ENCODE measurements around the gene ZNF28. TPM values are rescaled to one million over a fixed set of nuclear protein-coding genes. Genes with fewer than 3 reads are reported as not detected.
"Not testable (repeated sequence)": the region's sequence is repeated elsewhere in the genome, so short reads cannot be mapped to it uniquely, and the experiment has no call there.

ZNF28 gene
- polyA plus RNA-seq, 1 donor (not counting 4 experiments of a cell fraction or from before 2014, with no cell fraction given) = 10.9 TPM

- Histone ChIP-seq H3K4me1 (ENCODE audit: control insufficient read depth, extremely low read depth, insufficient read depth, low read length) (no peaks in the 10 kb centered on the region), H2AFZ (ENCODE audit: control insufficient read depth, low read length) (no peak overlapping the region), H3K27me3 (ENCODE audit: control insufficient read depth, extremely low read depth, insufficient read depth, low read length) (no peaks in the 10 kb centered on the region), H3K4me2 (ENCODE audit: control insufficient read depth, extremely low read depth, insufficient read depth, low read depth, low read length) (no peak overlapping the region), H4K20me1 (ENCODE audit: control insufficient read depth, extremely low read depth, insufficient read depth, low read length) (no peaks in the 10 kb centered on the region), H3K27ac (ENCODE audit: control insufficient read depth, insufficient read depth, low read length) (no peak overlapping the region), H3K36me3 (ENCODE audit: control insufficient read depth in 2 of 2, extremely low read depth in 1 of 2, insufficient read depth in 2 of 2, low read length in 2 of 2) (peaks cover under 1 to 14% of the 10 kb centered on the region in 2 experiments), H3K4me3 (ENCODE audit: control insufficient read depth in 2 of 3, extremely low read depth in 1 of 3, insufficient read depth in 2 of 3, low read depth in 1 of 3, low read length in 3 of 3) (no peak overlapping the region), H3K9me1 (ENCODE audit: control insufficient read depth, extremely low read depth, insufficient read depth, low read length) (no peaks in the 10 kb centered on the region), H3K79me2 (ENCODE audit: control insufficient read depth, insufficient read depth, low read length) (no peaks in the 10 kb centered on the region), H3K9me3 (ENCODE audit: control insufficient read depth, low read depth, low read length) (peaks cover 8% of the 10 kb centered on the region), H3K9ac (ENCODE audit: control insufficient read depth, extremely low read depth, insufficient read depth, low read length) (no peak overlapping the region)
- FAIRE-seq = no peak
- DNase-seq (ENCODE audit: low read depth, low spot score) = no peak
- dilution Hi-C loops (cut with MboI; ENCODE audit: extremely low pct_ligation_motif_present, low sequenced_read_pairs) = no loop called here
- TF ChIP-seq EZH2 (IDR thresholded peaks at IDR 0.05; ENCODE audit: low read length) (no peak), CTCF (optimal IDR thresholded peaks at IDR 0.05 in 1 of 3, IDR thresholded peaks at IDR 0.05 in 1 of 3, conservative IDR thresholded peaks at IDR 0.05 in 1 of 3; ENCODE audit: extremely low read depth in 1 of 3, insufficient read depth in 2 of 3, low read length in 3 of 3) (no peak)
Observed at GRCh38 chr19:52809801-52810200, 11.6 kb downstream of the ZNF28 start.

- H2AFZ ChIP-seq (ENCODE audit: control insufficient read depth, low read length); H3K4me2 ChIP-seq (ENCODE audit: control insufficient read depth, extremely low read depth, insufficient read depth, low read depth, low read length); H3K27me3 ChIP-seq (ENCODE audit: control insufficient read depth, extremely low read depth, insufficient read depth, low read length); FAIRE-seq; dilution Hi-C loops (cut with MboI; ENCODE audit: extremely low pct_ligation_motif_present, low sequenced_read_pairs); H3K9me1 ChIP-seq (ENCODE audit: control insufficient read depth, extremely low read depth, insufficient read depth, low read length); H4K20me1 ChIP-seq (ENCODE audit: control insufficient read depth, extremely low read depth, insufficient read depth, low read length); DNase-seq (ENCODE audit: low read depth, low spot score); H3K4me3 ChIP-seq (ENCODE audit: control insufficient read depth in 2 of 3, extremely low read depth in 1 of 3, insufficient read depth in 2 of 3, low read depth in 1 of 3, low read length in 3 of 3); H3K27ac ChIP-seq (ENCODE audit: control insufficient read depth, insufficient read depth, low read length); H3K79me2 ChIP-seq (ENCODE audit: control insufficient read depth, insufficient read depth, low read length); H3K9ac ChIP-seq (ENCODE audit: control insufficient read depth, extremely low read depth, insufficient read depth, low read length); H3K4me1 ChIP-seq (ENCODE audit: control insufficient read depth, extremely low read depth, insufficient read depth, low read length): not testable (repeated sequence)
- H3K36me3 ChIP-seq (ENCODE audit: control insufficient read depth in 2 of 2, extremely low read depth in 1 of 2, insufficient read depth in 2 of 2, low read length in 2 of 2) = peaks cover 4 to 19% of the 10 kb centered on the region in 2 experiments
- H3K9me3 ChIP-seq (ENCODE audit: control insufficient read depth, low read depth, low read length) = peaks cover 49% of the 10 kb centered on the region
Observed at GRCh38 chr19:52799950-52800640, 21.3 kb downstream of the ZNF28 start.

GRCh38 chr19:52789440-52789839 is 32.0 kb downstream of the ZNF28 start:
- no peaks in the 10 kb centered on the region for H4K20me1 ChIP-seq (ENCODE audit: control insufficient read depth, extremely low read depth, insufficient read depth, low read length)
- no peak overlapping the region for H3K4me3 ChIP-seq (ENCODE audit: control insufficient read depth in 2 of 3, extremely low read depth in 1 of 3, insufficient read depth in 2 of 3, low read depth in 1 of 3, low read length in 3 of 3)
- FAIRE-seq = no peak
- no peak overlapping the region for H3K4me2 ChIP-seq (ENCODE audit: control insufficient read depth, extremely low read depth, insufficient read depth, low read depth, low read length)
- no peak overlapping the region for H3K27ac ChIP-seq (ENCODE audit: control insufficient read depth, insufficient read depth, low read length)
- H2AFZ ChIP-seq (ENCODE audit: control insufficient read depth, low read length) = no peak overlapping the region
- no peaks in the 10 kb centered on the region for H3K9me1 ChIP-seq (ENCODE audit: control insufficient read depth, extremely low read depth, insufficient read depth, low read length)
- peaks cover 5% of the 10 kb centered on the region for H3K9me3 ChIP-seq (ENCODE audit: control insufficient read depth, low read depth, low read length)
- peaks cover 2% of the 10 kb centered on the region for H3K4me1 ChIP-seq (ENCODE audit: control insufficient read depth, extremely low read depth, insufficient read depth, low read length)
- no peaks in the 10 kb centered on the region for H3K27me3 ChIP-seq (ENCODE audit: control insufficient read depth, extremely low read depth, insufficient read depth, low read length)
- no peak for DNase-seq (ENCODE audit: low read depth, low spot score)
- dilution Hi-C loops (cut with MboI; ENCODE audit: extremely low pct_ligation_motif_present, low sequenced_read_pairs) = no loop called here
- H3K9ac ChIP-seq (ENCODE audit: control insufficient read depth, extremely low read depth, insufficient read depth, low read length) = no peak overlapping the region
- no peaks in the 10 kb centered on the region for H3K79me2 ChIP-seq (ENCODE audit: control insufficient read depth, insufficient read depth, low read length)
- no peaks in the 10 kb centered on the region for H3K36me3 ChIP-seq (ENCODE audit: control insufficient read depth in 2 of 2, extremely low read depth in 1 of 2, insufficient read depth in 2 of 2, low read length in 2 of 2)
- TF ChIP-seq EZH2 (IDR thresholded peaks at IDR 0.05; ENCODE audit: low read length) (no peak), CTCF (optimal IDR thresholded peaks at IDR 0.05 in 1 of 3, IDR thresholded peaks at IDR 0.05 in 1 of 3, conservative IDR thresholded peaks at IDR 0.05 in 1 of 3; ENCODE audit: extremely low read depth in 1 of 3, insufficient read depth in 2 of 3, low read length in 3 of 3) (no peak)

Measured in keratinocyte (primary cell).